ENCODE measurements around the gene JOSD2. TPM values are rescaled to one million over a fixed set of nuclear protein-coding genes. Genes with fewer than 3 reads are reported as not detected.

The JOSD2 gene
- total RNA-seq, 2 experiments from 2014 or later, result 21.6 to 22.6 TPM

DNA sequence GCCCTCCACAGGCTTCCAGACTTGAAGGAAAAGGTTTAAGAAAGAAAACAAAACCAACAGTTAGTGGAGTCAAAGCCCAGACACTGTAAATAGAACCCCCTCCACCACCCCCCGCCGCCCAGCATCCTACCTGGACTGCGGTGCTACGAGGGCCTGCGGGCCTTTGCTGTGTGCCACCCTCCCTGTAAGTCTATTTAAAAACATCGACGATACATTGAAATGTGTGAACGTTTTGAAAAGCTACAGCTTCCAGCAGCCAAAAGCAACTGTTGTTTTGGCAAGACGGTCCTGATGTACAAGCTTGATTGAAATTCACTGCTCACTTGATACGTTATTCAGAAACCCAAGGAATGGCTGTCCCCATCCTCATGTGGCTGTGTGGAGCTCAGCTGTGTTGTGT is 28.1 kb downstream of the JOSD2 start:
- Mint-ChIP-seq H3K27ac (no peak overlapping the region), H3K27me3 (no peaks in the 10 kb centered on the region), H3K9me3 (peaks cover 5% of the 10 kb centered on the region), H3K4me1 (ENCODE audit: low read depth) (peaks cover 10% of the 10 kb centered on the region), H3K4me3 (no peak overlapping the region), H3K36me3 (ENCODE audit: low read depth) (peaks cover 31% of the 10 kb centered on the region)
- TF ChIP-seq, protein P1, sequence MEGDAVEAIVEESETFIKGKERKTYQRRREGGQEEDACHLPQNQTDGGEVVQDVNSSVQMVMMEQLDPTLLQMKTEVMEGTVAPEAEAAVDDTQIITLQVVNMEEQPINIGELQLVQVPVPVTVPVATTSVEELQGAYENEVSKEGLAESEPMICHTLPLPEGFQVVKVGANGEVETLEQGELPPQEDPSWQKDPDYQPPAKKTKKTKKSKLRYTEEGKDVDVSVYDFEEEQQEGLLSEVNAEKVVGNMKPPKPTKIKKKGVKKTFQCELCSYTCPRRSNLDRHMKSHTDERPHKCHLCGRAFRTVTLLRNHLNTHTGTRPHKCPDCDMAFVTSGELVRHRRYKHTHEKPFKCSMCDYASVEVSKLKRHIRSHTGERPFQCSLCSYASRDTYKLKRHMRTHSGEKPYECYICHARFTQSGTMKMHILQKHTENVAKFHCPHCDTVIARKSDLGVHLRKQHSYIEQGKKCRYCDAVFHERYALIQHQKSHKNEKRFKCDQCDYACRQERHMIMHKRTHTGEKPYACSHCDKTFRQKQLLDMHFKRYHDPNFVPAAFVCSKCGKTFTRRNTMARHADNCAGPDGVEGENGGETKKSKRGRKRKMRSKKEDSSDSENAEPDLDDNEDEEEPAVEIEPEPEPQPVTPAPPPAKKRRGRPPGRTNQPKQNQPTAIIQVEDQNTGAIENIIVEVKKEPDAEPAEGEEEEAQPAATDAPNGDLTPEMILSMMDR (IDR thresholded peaks at IDR 0.05), result no peak
- CTCF ChIA-PET, result no interaction called here
- intact Hi-C loops (cut with micrococcal nuclease), result no loop called here
- ATAC-seq (no peak), DNase-seq (no peak)
- POLR2A ChIA-PET, result no interaction called here

DNA sequence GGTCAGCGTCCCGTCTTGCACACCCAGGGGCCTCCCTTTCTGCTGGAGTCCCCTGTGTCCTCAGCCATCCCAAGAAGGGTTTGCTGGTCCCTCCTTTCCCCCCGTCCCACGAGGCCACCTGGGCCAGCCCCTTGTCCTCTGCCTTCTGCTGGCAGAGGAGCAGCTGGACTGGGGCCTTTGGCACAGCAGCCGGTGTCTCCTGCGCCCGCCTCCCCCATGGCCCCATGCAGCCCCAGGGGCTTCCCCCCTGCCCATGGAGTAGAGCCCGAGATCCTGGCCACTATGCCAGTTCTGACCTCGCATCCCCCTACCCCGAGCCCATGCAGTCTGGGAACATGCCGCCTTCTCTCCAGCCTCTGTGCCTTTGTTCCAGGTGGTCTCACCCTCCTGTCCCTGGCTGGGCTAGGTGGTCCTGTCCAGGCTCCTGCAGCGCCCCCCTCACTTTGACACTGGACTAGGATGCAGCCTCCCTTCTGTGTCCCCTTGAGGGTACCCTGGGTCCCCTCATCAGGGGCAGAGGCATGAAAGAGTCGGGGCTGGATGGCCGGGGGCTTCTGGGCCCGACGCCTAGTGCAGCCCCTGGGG is 28.6 kb downstream of the JOSD2 start:
- intact Hi-C loops (cut with micrococcal nuclease), result no loop called here
- peaks cover 13% of the 10 kb centered on the region for H3K4me1 Mint-ChIP-seq (ENCODE audit: low read depth)
- no peak overlapping the region for H3K27ac Mint-ChIP-seq
- ATAC-seq (no peak), DNase-seq (no peak)
- TF ChIP-seq, protein P1 (IDR thresholded peaks at IDR 0.05), result no peak
- no peak overlapping the region for H3K4me3 Mint-ChIP-seq
- H3K36me3 Mint-ChIP-seq (ENCODE audit: low read depth), result peaks cover 36% of the 10 kb centered on the region
- H3K9me3 Mint-ChIP-seq, result peaks cover 5% of the 10 kb centered on the region
- H3K27me3 Mint-ChIP-seq, result no peaks in the 10 kb centered on the region
- CTCF ChIA-PET, result no interaction called here
- POLR2A ChIA-PET, result no interaction called here

DNA sequence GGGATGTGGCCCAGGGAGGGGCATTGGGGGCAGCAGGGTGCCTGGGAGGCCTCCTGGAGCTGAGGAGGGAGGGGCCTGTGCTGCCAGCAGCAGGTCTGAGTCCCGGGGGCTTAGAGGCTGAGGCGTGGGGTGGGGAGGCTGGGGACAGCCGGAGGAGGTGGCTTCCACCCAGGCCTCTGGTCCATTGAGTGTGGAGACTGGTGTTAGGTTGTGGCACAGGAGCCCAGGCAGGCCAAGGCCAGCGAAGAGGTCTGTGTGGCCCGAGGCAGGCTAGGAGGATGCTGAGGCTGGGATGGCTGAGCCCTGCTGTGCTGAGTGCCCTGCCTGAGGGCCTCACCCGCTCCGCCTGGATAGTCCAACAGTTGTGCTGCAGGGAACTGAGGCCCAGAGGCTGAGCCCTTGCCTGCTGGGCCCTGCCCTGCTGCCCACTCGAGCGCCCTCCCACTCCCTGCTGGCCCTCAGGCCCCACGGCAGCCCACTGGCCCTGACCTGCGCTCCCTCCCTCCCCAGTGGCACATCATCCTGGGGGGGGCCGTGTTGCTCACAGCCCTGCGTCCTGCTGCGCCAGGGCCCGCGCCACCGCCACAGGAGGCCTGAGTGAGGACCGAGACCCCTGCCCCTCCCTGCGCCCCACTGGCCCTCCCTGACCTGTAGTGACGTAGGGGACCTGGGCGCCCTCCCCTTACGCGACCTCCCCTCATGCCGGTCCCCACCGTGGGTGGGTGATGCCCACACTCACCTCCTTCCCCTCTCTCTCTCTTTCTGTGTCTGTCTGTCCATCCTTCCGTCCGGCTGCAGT is 29.4 kb downstream of the JOSD2 start:
- ChIA-PET CTCF (no interaction called here), POLR2A (no interaction called here)
- H3K27ac Mint-ChIP-seq, result no peak overlapping the region
- no peak for ATAC-seq
- no peak for DNase-seq
- intact Hi-C loops (cut with micrococcal nuclease), result no loop called here
- H3K36me3 Mint-ChIP-seq (ENCODE audit: low read depth), result peaks cover 36% of the 10 kb centered on the region
- no peak overlapping the region for H3K4me3 Mint-ChIP-seq
- no peaks in the 10 kb centered on the region for H3K27me3 Mint-ChIP-seq
- H3K4me1 Mint-ChIP-seq (ENCODE audit: low read depth), result peaks cover 18% of the 10 kb centered on the region
- TF ChIP-seq, protein P1 (IDR thresholded peaks at IDR 0.05), result no peak
- peaks cover 2% of the 10 kb centered on the region for H3K9me3 Mint-ChIP-seq

DNA sequence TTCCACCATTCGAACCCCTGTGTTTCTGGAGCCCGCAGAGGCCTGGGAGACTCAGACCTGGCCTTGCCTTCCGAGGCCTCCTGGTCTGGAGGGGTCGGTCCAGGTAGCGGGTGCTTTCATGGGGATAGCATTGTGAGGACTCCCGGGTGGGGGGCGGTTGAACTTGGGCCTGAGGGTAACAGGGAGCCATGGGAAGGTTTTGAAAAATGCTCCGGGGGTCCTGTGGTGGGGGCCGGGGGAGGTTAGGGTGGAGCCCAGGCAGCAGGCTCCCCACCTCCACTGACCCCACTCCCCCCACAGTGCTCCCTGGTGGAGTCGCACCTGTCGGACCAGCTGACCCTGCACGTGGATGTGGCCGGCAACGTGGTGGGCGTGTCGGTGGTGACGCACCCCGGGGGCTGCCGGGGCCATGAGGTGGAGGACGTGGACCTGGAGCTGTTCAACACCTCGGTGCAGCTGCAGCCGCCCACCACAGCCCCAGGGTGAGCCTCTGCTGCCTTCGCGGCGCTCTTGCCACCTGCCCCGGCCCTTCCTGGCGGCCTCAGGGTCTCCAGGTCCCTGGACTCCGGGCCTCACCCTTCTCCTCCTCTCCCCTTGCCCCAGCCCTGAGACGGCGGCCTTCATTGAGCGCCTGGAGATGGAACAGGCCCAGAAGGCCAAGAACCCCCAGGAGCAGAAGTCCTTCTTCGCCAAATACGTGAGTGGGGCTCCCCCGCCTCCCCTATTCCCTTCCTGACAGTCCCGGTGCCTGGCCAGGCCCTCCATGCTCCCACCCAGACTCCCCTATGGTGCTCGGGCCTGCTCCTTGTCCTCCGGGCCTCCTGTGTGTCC is 30.5 kb downstream of the JOSD2 start:
- Mint-ChIP-seq H3K27ac (no peak overlapping the region), H3K4me3 (no peak overlapping the region), H3K4me1 (ENCODE audit: low read depth) (peaks cover 20% of the 10 kb centered on the region), H3K27me3 (no peaks in the 10 kb centered on the region), H3K9me3 (no peaks in the 10 kb centered on the region), H3K36me3 (ENCODE audit: low read depth) (peaks cover 32% of the 10 kb centered on the region)
- intact Hi-C loops (cut with micrococcal nuclease), result no loop called here
- DNase-seq (no peak), ATAC-seq (no peak)
- TF ChIP-seq, protein P1 (IDR thresholded peaks at IDR 0.05), result no peak
- ChIA-PET POLR2A (no interaction called here), CTCF (interaction anchor here (0.8 kb wide), 1 partner anchor 123 kb away, joined by 3 read pairs; no protein-coding TSS in a partner anchor)

All from activated CD8-positive, alpha-beta T cell treated with anti-CD3 and anti-CD28 coated beads for 36 hours (primary cell).